Kidney (tissue), 22 donors: ENCODE data around the gene DUSP22. TPM values are rescaled to one million over a fixed set of nuclear protein-coding genes. Genes with fewer than 3 reads are reported as not detected.
"Not testable (repeated sequence)": the region's sequence is repeated elsewhere in the genome, so short reads cannot be mapped to it uniquely, and the experiment has no call there.

Experiments used
- DNase-seq, 5 donors: peaks; one replicate each; pipeline ENCODE4 v3.0.0-alpha.2; 2013 to 2020
- FAIRE-seq: peaks from 2 replicates; lab custom pipeline; 2012; peaks lifted over from hg19 to GRCh38; lab: Jason Lieb, UNC
- H3K27ac ChIP-seq, 2 donors: one replicate each; pipeline ENCODE4 v1.7.0; 2013; ENCODE audit warnings: low read depth in 2 of 2, low read length in 2 of 2, inconsistent platforms in 1 of 2
- H3K27me3 ChIP-seq: one replicate; pipeline ENCODE4 v1.7.1; 2013; ENCODE audit warnings: low read length, inconsistent platforms; ENCODE audit not compliant: control insufficient read depth, insufficient read depth
- H3K36me3 ChIP-seq, 3 donors: one replicate each; pipeline versions ENCODE4 v1.7.0 to v1.7.1; 2013; ENCODE audit warnings: low read length in 3 of 3, control low read depth in 1 of 3, inconsistent platforms in 1 of 3; ENCODE audit not compliant: insufficient read depth in 3 of 3, control insufficient read depth in 2 of 3
- H3K4me1 ChIP-seq, 3 donors: one replicate each; pipeline versions ENCODE4 v1.7.0 to v1.7.1; 2013; ENCODE audit warnings: low read length in 3 of 3, inconsistent platforms in 1 of 3, low read depth in 1 of 3; ENCODE audit not compliant: control insufficient read depth in 2 of 3, insufficient read depth in 2 of 3
- H3K4me3 ChIP-seq, 3 donors: one replicate each; pipeline versions ENCODE4 v1.7.0 to v1.8.1; 2013; ENCODE audit warnings: low read length in 3 of 3, control low read depth in 1 of 3, inconsistent platforms in 1 of 3
- H3K9ac ChIP-seq, 3 donors: one replicate each; pipeline versions ENCODE4 v1.7.0 to v1.7.1; 2013; ENCODE audit warnings: low read length in 3 of 3, control low read depth in 1 of 3, inconsistent platforms in 1 of 3
- H3K9me3 ChIP-seq, 3 donors: one replicate each; pipeline versions ENCODE4 v1.7.0 to v1.7.1; 2013; ENCODE audit warnings: low read length in 3 of 3, control low read depth in 1 of 3, inconsistent platforms in 1 of 3; ENCODE audit not compliant: control insufficient read depth in 2 of 3, insufficient read depth in 1 of 3
- CTCF ChIP-seq: IDR thresholded peaks from 3 replicates; pipeline ENCODE4 v1.5.1; 2012; ENCODE audit warnings: mild to moderate bottlenecking, moderate library complexity, borderline replicate concordance; ENCODE audit not compliant: insufficient read depth; ENCODE audit errors: extremely low read depth
- intact Hi-C: fragments of 100-400 bp; cut with DNase I; formaldehyde crosslinking; loops from one replicate; pipeline ENCODE4 v1.11.1; 2022
- long read RNA-seq, 10 donors: library from polyadenylated mRNA in 1 of 10; unstranded in 1 of 10; transcript quantifications; one replicate each; pipeline ENCODE4 v2.0.0 and lab custom pipeline, GENCODE V29; 2021 to 2026
- polyA plus RNA-seq: library from polyadenylated mRNA; stranded (reverse); fragments of 350-450 nt; fragmentation: Illumina TruSeq; extraction: RNeasy Lipid Tissue Mini Kit (QIAGEN cat#74804); gene quantifications from one replicate; pipeline ENCODE4 v1.2.3, GENCODE V29; 2014; ENCODE audit warnings: low read depth, low replicate concordance; ENCODE audit not compliant: insufficient read depth
- total RNA-seq: library from RNA; stranded (reverse); fragmentation: NEBNext Ultra II Directional; extraction: Animal tissue kit (Norgen Biotek cat#: 25700); gene quantifications from one replicate; pipeline ENCODE4 v1.2.1, GENCODE V29; 2021
- donor health status: control.
- donor health status: control.
- donor health status: control.
- donor health status: control.
- donor health status: control.
- donor health status: DM: yes; HTN: yes; CAD: no.
- donor health status: Normal renal cell carcinoma (clear cell type).

Gene DUSP22
- total RNA-seq (60.7 TPM), polyA plus RNA-seq (24.0 TPM)
- long read RNA-seq, donor 1, partial matches to known transcripts, result 0 of 7 reads
- long read RNA-seq, donor 1, other reads (novel, unspliced or antisense), result 0 of 7 reads
- long read RNA-seq, donor 2, partial matches to known transcripts, result 0 of 8 reads
- long read RNA-seq, donor 2, other reads (novel, unspliced or antisense), result 0 of 8 reads
- long read RNA-seq, donor 3, transcript DUSP22-208 (6 exons, 1,166 nt), result major isoform, 5 of 7 reads
- long read RNA-seq, donor 3, partial matches to known transcripts, result 0 of 7 reads
- long read RNA-seq, donor 3, other reads (novel, unspliced or antisense), result 0 of 7 reads
- long read RNA-seq, donor 4, transcript DUSP22-202 (7 exons, 3,098 nt), result major isoform, 5 of 13 reads
- long read RNA-seq, donor 4, partial matches to known transcripts, result 0 of 13 reads
- long read RNA-seq, donor 4, other reads (novel, unspliced or antisense), result 0 of 13 reads
- long read RNA-seq, donor 5, result 0 reads
- long read RNA-seq, donor 6, partial matches to known transcripts, result 0 of 1 reads
- long read RNA-seq, donor 6, other reads (novel, unspliced or antisense), result 0 of 1 reads
- long read RNA-seq, donor 7, transcript DUSP22-208 (6 exons, 1,166 nt), result minor isoform, 17 of 67 reads
- long read RNA-seq, donor 7, transcript DUSP22-202 (7 exons, 3,098 nt), result major isoform, 21 of 67 reads
- long read RNA-seq, donor 7, transcript DUSP22-201 (8 exons, 1,485 nt), result minor isoform, 6 of 67 reads
- long read RNA-seq, donor 7, partial matches to known transcripts, result 0 of 67 reads
- long read RNA-seq, donor 7, other reads (novel, unspliced or antisense), result 19 of 67 reads
- long read RNA-seq, donor 8, partial matches to known transcripts, result 0 of 4 reads
- long read RNA-seq, donor 8, other reads (novel, unspliced or antisense), result 0 of 4 reads
- long read RNA-seq, donor 9, partial matches to known transcripts, result 0 of 4 reads
- long read RNA-seq, donor 9, other reads (novel, unspliced or antisense), result 0 of 4 reads
- long read RNA-seq, donor 10, partial matches to known transcripts, result 0 of 5 reads
- long read RNA-seq, donor 10, other reads (novel, unspliced or antisense), result 0 of 5 reads

GRCh38 chr6:291697-292505, at the start of gene DUSP22:
DUSP22 (plus strand) TSS chr6:292487; CDS start chr6:292540, 53 bp downstream.
- H3K27me3 ChIP-seq, result no peaks in the 10 kb centered on the region
- intact Hi-C loops, result no loop called here
- no peaks in the 10 kb centered on the region for H3K36me3 ChIP-seq
- H3K4me3 ChIP-seq, result peak within 1 kb of the TSS; percentile 62 to 88 (median 86)
- peak within 1 kb of the TSS; percentile 96 to 98 for H3K27ac ChIP-seq
- FAIRE-seq, result no peak
- no peaks in the 10 kb centered on the region for H3K9me3 ChIP-seq
- H3K4me1 ChIP-seq, result peaks cover 0 to 10% (median 5%) of the 10 kb centered on the region in 3 donors
- peak within 1 kb of the TSS; percentile 45 to 96 (median 83) for H3K9ac ChIP-seq
- DNase-seq, result peak; percentile 86 to 98 (median 93)
- TF ChIP-seq CTCF, result no peak

GRCh38 chr6:246352-246751, 45.9 kb upstream of the DUSP22 start:
- TF ChIP-seq CTCF, result no peak
- Histone ChIP-seq H3K9me3 (no peaks in the 10 kb centered on the region), H3K9ac (no peak overlapping the region), H3K27me3 (no peaks in the 10 kb centered on the region), H3K27ac (no peak overlapping the region), H3K4me3 (no peak overlapping the region), H3K4me1 (no peaks in the 10 kb centered on the region), H3K36me3 (no peaks in the 10 kb centered on the region)
- intact Hi-C loops, result no loop called here
- FAIRE-seq (no peak), DNase-seq (no peak)

- H3K36me3 ChIP-seq, result no peaks in the 10 kb centered on the region
Measured at GRCh38 chr6:247351-247750, 44.9 kb upstream of the DUSP22 start.

GRCh38 chr6:248046-248445, 44.2 kb upstream of the DUSP22 start:
- H3K36me3 ChIP-seq, H3K27me3 ChIP-seq, FAIRE-seq, intact Hi-C loops, DNase-seq, H3K27ac ChIP-seq, H3K4me3 ChIP-seq, H3K4me1 ChIP-seq, H3K9me3 ChIP-seq, H3K9ac ChIP-seq: not testable (repeated sequence)

More at GRCh38 chr6:247351-247750, 44.9 kb upstream of the DUSP22 start:
- Histone ChIP-seq H3K27ac (no peak overlapping the region), H3K4me1 (no peaks in the 10 kb centered on the region), H3K27me3 (no peaks in the 10 kb centered on the region), H3K9ac (no peak overlapping the region), H3K4me3 (no peak overlapping the region), H3K9me3 (no peaks in the 10 kb centered on the region)
- DNase-seq (no peak), FAIRE-seq (no peak)
- intact Hi-C loops, result no loop called here
- no peak for TF ChIP-seq CTCF
